Stimulated activated naive CD8-positive, alpha-beta T cell treated with anti-CD3 and anti-CD28 coated beads, Interleukin-15, amount 100 ng/mL, for 72 hours (primary cell): Measurements from ENCODE around the gene CLOCK.
A peak's percentile ranks its signal among the peaks of the same experiment; 100 is the strongest.
"Not testable (repeated sequence)": the region's sequence is repeated elsewhere in the genome, so short reads cannot be mapped to it uniquely, and the experiment has no call there.

ENCODE experiments used
- ATAC-seq: fragments of 150-1000 bp; cut with Tn5 transposase; 2 replicates; pipeline ENCODE4 v1.10.0; 2021; ENCODE audit warnings: mild to moderate bottlenecking, moderate library complexity
- DNase-seq, 2 donors: peaks; one replicate each; pipeline ENCODE4 v3.0.0; 2021 to 2022
- H3K27ac Mint-ChIP-seq, 2 donors: one replicate each; pipeline ENCODE4 v1.8.0; 2022; ENCODE audit warnings: mild to moderate bottlenecking in 2 of 2, mixed read lengths in 2 of 2, moderate library complexity in 2 of 2
- H3K27me3 Mint-ChIP-seq: one replicate; pipeline ENCODE4 v1.8.0; 2022; ENCODE audit warnings: mixed read lengths
- H3K4me1 Mint-ChIP-seq: one replicate; pipeline ENCODE4 v1.8.0; 2022; ENCODE audit warnings: mild to moderate bottlenecking, mixed read lengths
- H3K4me3 Mint-ChIP-seq, 2 donors: one replicate each; pipeline ENCODE4 v1.8.0; 2022; ENCODE audit warnings: mild to moderate bottlenecking in 2 of 2, mixed read lengths in 2 of 2, moderate library complexity in 1 of 2
- H3K9me3 Mint-ChIP-seq, 2 donors: one replicate each; pipeline ENCODE4 v1.8.0; 2022; ENCODE audit warnings: mixed read lengths in 2 of 2

CLOCK gene

GRCh38 chr4:55546756-55547465, at the start of gene CLOCK:
Gene CLOCK, minus strand, starts transcription at chr4:55546909. Its CDS starts 64,124 bp downstream, at chr4:55482785.
- Mint-ChIP-seq H3K27me3 (peaks cover 12% of the 10 kb centered on the region), H3K4me3 (peak within 1 kb of the TSS; percentile 89 to 96), H3K4me1 (peaks cover 59% of the 10 kb centered on the region), H3K9me3 (no peaks in the 10 kb centered on the region), H3K27ac (peak within 1 kb of the TSS; percentile 94 to 95)
- peak; percentile 77 for ATAC-seq
- DNase-seq, result peak; percentile 84 to 86

GRCh38 chr4:55592014-55592413, 45.3 kb upstream of the CLOCK start, which contains the start of gene PDCL2:
Gene PDCL2, minus strand, starts transcription at chr4:55592245. Its CDS starts 136 bp downstream, at chr4:55592109.
- no peak for DNase-seq
- no peak within 1 kb of the TSS for H3K4me3 Mint-ChIP-seq
- no peak within 1 kb of the TSS for H3K27ac Mint-ChIP-seq
- peaks cover 0 to 7% of the 10 kb centered on the region in 2 donors for H3K9me3 Mint-ChIP-seq
- no peak for ATAC-seq
- no peaks in the 10 kb centered on the region for H3K4me1 Mint-ChIP-seq
- H3K27me3 Mint-ChIP-seq, result peaks cover 10% of the 10 kb centered on the region

GRCh38 chr4:55588160-55588559, 41.5 kb upstream of the CLOCK start:
- H3K9me3 Mint-ChIP-seq, result peaks cover 0 to 15% of the 10 kb centered on the region in 2 donors
- DNase-seq, result no peak
- H3K27me3 Mint-ChIP-seq, result peaks cover 17% of the 10 kb centered on the region
- no peak overlapping the region for H3K27ac Mint-ChIP-seq
- H3K4me1 Mint-ChIP-seq, result no peaks in the 10 kb centered on the region
- no peak overlapping the region for H3K4me3 Mint-ChIP-seq
- ATAC-seq, result no peak

GRCh38 chr4:55582773-55583172, 36.1 kb upstream of the CLOCK start:
- H3K4me1 Mint-ChIP-seq, H3K27ac Mint-ChIP-seq, H3K4me3 Mint-ChIP-seq, ATAC-seq, DNase-seq: not testable (repeated sequence)
- H3K27me3 Mint-ChIP-seq, result peaks cover 29% of the 10 kb centered on the region
- peaks cover 0 to 10% of the 10 kb centered on the region in 2 donors for H3K9me3 Mint-ChIP-seq

GRCh38 chr4:55578341-55579010, 31.8 kb upstream of the CLOCK start:
- DNase-seq (no peak), ATAC-seq (no peak)
- Mint-ChIP-seq H3K9me3 (peaks cover 8 to 17% of the 10 kb centered on the region in 2 donors), H3K27me3 (peaks cover 24% of the 10 kb centered on the region), H3K4me1 (peaks cover 9% of the 10 kb centered on the region), H3K4me3 (no peak overlapping the region), H3K27ac (no peak overlapping the region)

- peaks cover 9% of the 10 kb centered on the region for H3K4me1 Mint-ChIP-seq
- H3K4me3 Mint-ChIP-seq, result no peak overlapping the region
- ATAC-seq (no peak), DNase-seq (no peak)
- H3K27me3 Mint-ChIP-seq, result peaks cover 8% of the 10 kb centered on the region
- peaks cover 8 to 11% of the 10 kb centered on the region in 2 donors for H3K9me3 Mint-ChIP-seq
- no peak overlapping the region for H3K27ac Mint-ChIP-seq
These were observed 28.8 kb upstream of the CLOCK start for GRCh38 chr4:55575513-55575912.

- DNase-seq, result no peak
- peak; percentile 89 for ATAC-seq
- Mint-ChIP-seq H3K4me3 (no peak overlapping the region), H3K27ac (no peak overlapping the region), H3K9me3 (peaks cover 8 to 11% of the 10 kb centered on the region in 2 donors), H3K4me1 (peaks cover 9% of the 10 kb centered on the region), H3K27me3 (peaks cover 2% of the 10 kb centered on the region)
These were observed 27.5 kb upstream of the CLOCK start for GRCh38 chr4:55574252-55574651.

- Mint-ChIP-seq H3K4me1 (peaks cover 9% of the 10 kb centered on the region), H3K4me3 (no peak overlapping the region), H3K9me3 (peaks cover 8 to 11% of the 10 kb centered on the region in 2 donors), H3K27ac (no peak overlapping the region), H3K27me3 (no peaks in the 10 kb centered on the region)
- ATAC-seq, result no peak
- no peak for DNase-seq
These were observed 25.1 kb upstream of the CLOCK start for GRCh38 chr4:55571806-55572205.

GRCh38 chr4:55568905-55569504, 22.3 kb upstream of the CLOCK start:
- ATAC-seq (no peak), DNase-seq (no peak)
- H3K9me3 Mint-ChIP-seq, result no peaks in the 10 kb centered on the region
- no peak overlapping the region for H3K4me3 Mint-ChIP-seq
- peaks cover under 1% of the 10 kb centered on the region for H3K4me1 Mint-ChIP-seq
- H3K27me3 Mint-ChIP-seq, result no peaks in the 10 kb centered on the region
- no peak overlapping the region for H3K27ac Mint-ChIP-seq

- peaks cover 30% of the 10 kb centered on the region for H3K27me3 Mint-ChIP-seq
- peak; percentile 96 for ATAC-seq
- DNase-seq, result no peak
- no peak overlapping the region for H3K4me3 Mint-ChIP-seq
- H3K9me3 Mint-ChIP-seq, result peaks cover 5 to 10% of the 10 kb centered on the region in 2 donors
- H3K27ac Mint-ChIP-seq, result no peak overlapping the region
- H3K4me1 Mint-ChIP-seq, result peaks cover 24% of the 10 kb centered on the region
These were observed 15.2 kb upstream of the CLOCK start for GRCh38 chr4:55561889-55562288.

GRCh38 chr4:55560096-55560495, 13.4 kb upstream of the CLOCK start:
- Mint-ChIP-seq H3K4me1 (peaks cover 24% of the 10 kb centered on the region), H3K27ac (no peak overlapping the region), H3K4me3 (no peak overlapping the region), H3K27me3 (peaks cover 32% of the 10 kb centered on the region), H3K9me3 (peaks cover 5 to 10% of the 10 kb centered on the region in 2 donors)
- no peak for ATAC-seq
- DNase-seq, result no peak

- peaks cover 22% of the 10 kb centered on the region for H3K27me3 Mint-ChIP-seq
- peaks cover 20% of the 10 kb centered on the region for H3K4me1 Mint-ChIP-seq
- H3K4me3 Mint-ChIP-seq, result no peak overlapping the region
- peaks cover 5 to 10% of the 10 kb centered on the region in 2 donors for H3K9me3 Mint-ChIP-seq
- ATAC-seq (no peak), DNase-seq (no peak)
- no peak overlapping the region for H3K27ac Mint-ChIP-seq
These were observed 7.8 kb upstream of the CLOCK start for GRCh38 chr4:55554453-55555030.

- ATAC-seq (no peak), DNase-seq (no peak)
- Mint-ChIP-seq H3K9me3 (peaks cover 5 to 6% of the 10 kb centered on the region in 2 donors), H3K4me1 (peaks cover 29% of the 10 kb centered on the region), H3K4me3 (no peak overlapping the region), H3K27me3 (peaks cover 25% of the 10 kb centered on the region), H3K27ac (no peak overlapping the region)
These were observed 6.9 kb upstream of the CLOCK start for GRCh38 chr4:55553441-55554201.

- not testable (repeated sequence) for DNase-seq, H3K9me3 Mint-ChIP-seq, ATAC-seq, H3K4me3 Mint-ChIP-seq, H3K27ac Mint-ChIP-seq
- Mint-ChIP-seq H3K27me3 (peaks cover 14% of the 10 kb centered on the region), H3K4me1 (peaks cover 34% of the 10 kb centered on the region)
These were observed 5.3 kb upstream of the CLOCK start for GRCh38 chr4:55551964-55552363.

- H3K4me3 Mint-ChIP-seq, result peak overlapping the region in 1 of 2 donors; percentile 30
- peaks cover 12% of the 10 kb centered on the region for H3K27me3 Mint-ChIP-seq
- H3K4me1 Mint-ChIP-seq, result peaks cover 35% of the 10 kb centered on the region
- ATAC-seq, result peak; percentile 73
- peak in 1 of 2 donors; percentile 10 for DNase-seq
- H3K9me3 Mint-ChIP-seq, result no peaks in the 10 kb centered on the region
- H3K27ac Mint-ChIP-seq, result no peak overlapping the region
These were observed 3.2 kb upstream of the CLOCK start for GRCh38 chr4:55549888-55550287.
